Stimulated activated CD4-positive, alpha-beta T cell treated with anti-CD3 and anti-CD28 coated beads, Interleukin-4, amount 100 ng/mL, for 4 hours (primary cell): ENCODE measurements around the gene XPC.

Experiments used
- DNase-seq, 2 experiments: peaks; one replicate each; pipeline ENCODE4 v3.0.0-alpha.2; 2020

The XPC gene

GRCh38 chr3:14146381-14147065 is 31.9 kb downstream of the XPC start:
- no peak for DNase-seq

DNA sequence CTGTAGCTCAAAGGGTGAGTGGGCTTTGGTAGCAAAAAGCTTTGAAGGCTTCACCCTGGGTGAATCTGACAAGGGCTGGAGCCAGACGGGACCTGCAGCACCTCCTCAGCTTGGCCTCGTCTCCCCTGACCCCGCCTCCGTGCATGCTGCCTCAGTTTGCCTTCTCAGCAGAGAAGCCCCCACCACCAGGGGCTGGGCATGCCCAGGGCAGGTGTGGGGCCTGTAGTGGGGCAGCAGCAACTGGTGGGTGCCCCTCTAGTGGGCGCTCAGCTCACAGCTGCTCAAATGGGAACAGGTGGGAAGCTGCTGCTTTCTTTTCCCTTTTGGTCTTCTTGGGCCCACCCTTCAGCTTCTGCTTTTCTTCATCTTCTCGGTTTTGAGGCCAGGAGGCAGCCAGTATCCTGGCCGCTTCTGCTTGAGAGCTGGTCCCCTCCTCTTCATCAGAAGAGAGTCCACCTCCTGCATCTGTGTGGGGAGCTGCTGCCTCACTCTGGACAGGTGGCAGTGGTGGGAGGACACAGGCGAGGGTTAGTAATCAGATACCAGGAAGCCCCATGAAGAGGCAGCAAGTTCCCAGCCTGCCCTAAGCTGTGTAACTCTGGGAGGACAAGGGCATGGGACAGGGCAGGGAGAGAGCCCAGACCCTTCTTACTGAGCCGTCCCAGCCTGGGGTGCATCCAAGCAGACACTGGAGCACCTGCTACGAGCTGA is 32.6 kb downstream of the XPC start:
- DNase-seq = no peak

DNA sequence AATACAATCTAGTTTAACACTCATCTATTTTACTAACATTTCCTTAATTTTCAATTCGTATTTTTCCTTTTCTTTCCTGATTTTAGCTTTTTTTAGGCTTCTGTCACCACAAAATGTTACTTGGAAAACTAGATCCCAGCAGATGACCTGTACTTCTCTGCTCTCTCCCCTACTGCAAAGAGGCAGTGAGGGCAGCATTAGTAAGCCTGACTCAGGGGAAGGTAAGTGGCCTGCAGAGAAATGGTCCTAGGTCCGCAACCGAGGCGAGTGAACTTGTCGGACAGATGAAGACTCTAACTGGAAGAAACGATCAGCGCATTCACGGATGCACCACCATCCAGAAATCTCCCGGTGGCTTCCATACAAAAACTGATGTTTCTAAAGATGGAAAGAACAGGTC is 33.2 kb downstream of the XPC start:
- DNase-seq = no peak

DNA sequence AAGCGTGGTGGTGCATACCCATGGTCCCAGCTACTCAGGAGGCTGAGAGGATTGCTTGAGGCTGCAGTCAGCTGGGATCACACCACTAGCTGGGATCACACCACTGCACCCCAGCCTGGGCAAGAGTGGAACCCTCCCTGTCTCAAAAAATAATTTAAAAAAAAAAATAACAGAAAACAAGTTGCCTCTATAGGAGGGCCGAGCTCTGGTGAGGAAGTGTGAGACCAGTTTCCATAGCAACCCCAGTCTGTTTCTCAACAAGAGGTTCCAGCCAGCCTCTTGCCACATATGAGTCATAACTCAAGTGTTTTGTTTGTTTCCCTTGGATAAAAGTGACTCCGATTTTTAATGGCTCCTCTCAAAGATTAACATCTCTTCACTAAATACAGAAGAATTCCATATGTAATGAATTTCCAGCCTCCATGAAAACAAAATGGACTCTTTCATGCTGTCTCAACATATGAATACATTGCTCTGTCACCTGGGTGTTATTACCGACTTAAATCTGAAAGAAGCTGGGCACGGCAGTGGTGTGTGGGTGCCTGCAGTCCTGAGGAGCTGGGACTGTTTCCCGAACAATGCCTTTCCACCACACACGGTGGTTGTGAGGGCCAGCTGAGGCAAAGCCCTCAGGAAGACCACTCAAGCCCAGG is 33.9 kb downstream of the XPC start:
- DNase-seq = peak in 1 of 2 experiments; percentile 63

DNA sequence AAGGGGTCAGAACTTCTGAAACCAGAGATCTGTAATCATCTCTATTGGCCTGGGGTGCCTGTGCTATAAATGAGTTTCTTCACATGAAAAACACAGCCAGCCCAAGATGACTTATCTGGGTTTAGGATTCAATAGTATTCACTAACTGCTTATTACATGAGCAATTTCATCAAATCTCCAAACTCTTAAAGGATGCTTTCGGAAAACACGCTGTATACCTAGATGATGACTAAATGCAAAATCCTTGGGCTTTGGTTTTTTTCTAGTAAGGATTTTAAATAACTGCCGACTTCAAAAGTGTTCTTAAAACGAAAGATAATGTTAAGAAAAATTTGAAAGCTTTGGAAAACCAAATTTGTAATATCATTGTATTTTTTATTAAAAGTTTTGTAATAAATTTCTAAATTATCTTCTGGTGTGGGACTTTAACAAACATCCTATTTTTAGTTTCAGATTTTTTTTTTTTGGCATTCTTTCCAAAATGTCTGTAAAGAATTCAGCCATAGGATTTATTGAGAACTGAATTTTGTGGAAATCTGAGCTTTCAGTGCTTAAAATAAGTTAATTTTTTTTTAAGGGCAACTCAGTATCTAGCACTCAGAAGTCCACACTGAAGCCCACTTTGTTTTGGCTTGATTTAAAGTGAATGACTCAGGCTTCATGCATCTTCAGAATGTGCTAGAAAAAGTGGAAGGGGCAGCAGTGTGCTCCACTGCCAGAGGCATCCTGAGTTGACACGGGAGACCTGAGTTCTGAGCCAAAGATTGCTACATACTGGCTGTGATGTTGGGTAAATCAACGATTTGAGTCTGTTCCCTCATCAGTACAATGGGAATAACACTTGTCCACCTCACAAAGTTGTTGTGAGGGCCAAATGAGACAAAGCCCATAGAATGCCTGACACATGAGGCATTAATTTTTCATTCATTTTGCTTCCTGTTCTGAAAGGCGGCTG is 34.9 kb downstream of the XPC start:
- no peak for DNase-seq

DNA sequence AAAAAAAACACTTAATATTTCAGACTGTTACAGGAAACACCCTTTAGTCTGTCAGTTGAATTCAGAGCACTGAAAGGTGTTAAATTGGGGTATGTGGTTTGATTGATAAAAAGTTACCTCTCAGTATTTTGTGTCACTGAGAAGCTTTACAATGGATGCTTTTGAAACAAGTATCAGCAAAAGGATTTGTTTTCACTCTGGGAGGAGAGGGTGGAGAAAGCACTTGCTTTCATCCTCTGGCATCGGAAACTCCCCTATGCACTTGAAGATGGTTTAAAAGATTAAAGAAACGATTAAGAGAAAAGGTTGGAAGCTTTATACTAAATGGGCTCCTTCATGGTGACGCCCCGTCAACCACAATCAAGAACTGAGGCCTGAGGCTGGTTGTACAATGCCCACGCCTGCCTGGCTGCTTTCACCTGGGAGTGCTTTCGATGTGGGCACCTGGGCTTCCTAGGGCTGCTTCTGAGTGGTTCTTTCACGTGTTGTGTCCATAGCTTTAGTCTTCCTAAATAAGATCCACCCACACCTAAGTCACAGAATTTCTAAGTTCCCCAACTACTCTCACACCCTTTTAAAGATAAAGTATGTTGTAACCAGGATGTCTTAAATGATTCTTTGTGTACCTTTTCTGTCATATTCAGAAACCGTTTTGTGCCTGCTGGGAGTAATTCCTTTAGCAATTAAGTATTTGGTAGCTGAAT is 35.7 kb downstream of the XPC start:
- peak; percentile 17 to 49 for DNase-seq

GRCh38 chr3:14141602-14142341 is 36.6 kb downstream of the XPC start:
- DNase-seq = no peak

DNA sequence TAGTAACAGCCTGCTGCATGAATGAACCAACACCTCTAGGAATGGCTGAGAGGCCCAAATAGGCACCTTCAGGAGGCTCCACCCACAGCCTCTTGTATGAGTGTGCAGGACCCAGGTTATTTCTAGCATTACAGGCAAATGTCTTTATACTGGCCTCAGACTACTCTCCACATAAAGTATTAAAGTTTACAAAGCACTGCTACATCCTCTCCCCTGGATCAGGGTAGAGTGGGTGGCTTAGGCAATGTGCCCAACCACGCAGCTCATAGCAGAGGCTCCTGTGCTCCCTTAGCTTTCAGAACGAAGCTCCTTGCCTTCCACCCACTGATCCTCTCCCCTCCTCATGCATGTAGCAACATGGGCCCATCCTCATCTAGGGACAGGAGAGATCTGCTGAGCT is 37.3 kb downstream of the XPC start:
- no peak for DNase-seq

- no peak for DNase-seq
Observed at GRCh38 chr3:14140668-14141067, 37.7 kb downstream of the XPC start.

DNA sequence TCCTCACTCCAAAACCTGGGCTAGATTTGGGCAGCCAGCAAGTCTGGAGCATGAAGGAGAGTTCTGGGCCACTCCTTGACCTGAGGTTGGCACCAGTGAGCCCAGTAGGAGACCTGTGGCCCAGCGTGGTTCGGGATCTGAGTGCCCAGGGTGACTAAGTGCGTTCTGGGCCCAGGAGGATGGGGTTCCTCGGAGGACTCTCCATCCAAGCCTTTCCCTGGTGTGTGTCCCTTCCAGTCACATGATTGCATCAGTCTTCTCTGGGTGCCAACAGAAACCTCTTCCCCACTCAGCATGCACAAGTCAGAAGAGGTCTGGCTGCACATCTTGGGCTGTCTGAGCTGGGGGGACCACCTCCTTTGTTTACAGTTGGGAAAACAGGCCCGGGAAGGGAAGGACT is 38.6 kb downstream of the XPC start:
- no peak for DNase-seq

GRCh38 chr3:14138878-14139655 is 39.3 kb downstream of the XPC start:
- DNase-seq = no peak

DNA sequence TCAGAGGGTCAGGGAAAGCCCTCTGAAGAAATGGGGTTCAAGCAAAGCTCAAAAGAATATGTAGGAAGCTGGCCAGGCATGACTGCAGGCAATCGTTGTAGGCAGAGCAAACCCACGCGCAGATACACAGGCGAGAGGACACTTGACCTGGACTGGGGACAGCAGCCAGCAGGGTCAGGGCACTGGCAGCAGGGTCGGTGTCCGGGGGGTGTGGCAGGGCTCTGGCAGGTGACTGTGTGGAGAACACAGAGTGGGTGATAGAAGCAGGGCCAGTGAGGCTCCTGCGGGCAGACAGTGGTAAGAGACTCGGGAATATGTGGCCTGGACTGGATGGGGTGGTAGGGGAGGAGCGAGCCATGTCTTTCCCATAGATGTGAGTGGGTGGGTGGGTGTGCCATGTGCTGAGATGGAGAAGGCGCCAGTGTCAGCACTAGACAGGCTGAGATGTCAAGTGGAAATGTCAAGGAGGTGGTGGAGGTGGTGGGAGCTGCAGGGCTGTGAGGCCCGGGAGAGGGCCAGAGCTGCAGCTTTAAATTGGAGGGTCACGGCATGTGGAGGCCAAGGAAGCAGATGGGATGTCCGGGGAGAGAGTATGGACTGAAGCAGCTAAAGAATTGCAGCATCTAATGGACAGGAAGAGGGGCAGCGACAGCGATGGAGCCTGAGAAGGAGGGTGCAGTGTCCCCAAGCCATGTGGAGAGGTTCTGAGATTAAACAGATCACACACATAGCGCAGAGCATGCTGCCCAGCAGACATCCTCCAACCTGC is 40.1 kb downstream of the XPC start:
- DNase-seq = no peak

DNA sequence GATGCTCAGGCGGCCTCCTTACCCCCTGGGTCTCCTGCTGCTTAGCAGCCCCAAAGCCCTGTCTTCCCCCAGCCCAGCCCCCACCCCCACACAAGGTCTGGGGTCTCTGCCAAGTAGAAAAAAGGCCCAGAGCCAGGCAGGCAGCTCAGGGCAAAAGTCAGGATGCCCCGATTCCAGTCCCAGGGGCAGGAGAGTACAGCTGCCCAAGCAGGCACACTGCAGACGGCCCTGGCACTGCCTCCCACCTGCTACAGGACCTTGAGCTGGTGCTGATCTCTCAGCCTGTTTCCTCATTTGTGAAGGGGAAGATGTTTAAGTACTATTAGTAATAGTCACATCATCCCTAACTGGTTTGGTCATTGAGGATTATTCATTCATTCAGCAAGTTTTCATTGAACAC is 41.0 kb downstream of the XPC start:
- no peak for DNase-seq

GRCh38 chr3:14137004-14137403 is 41.4 kb downstream of the XPC start:
- no peak for DNase-seq

GRCh38 chr3:14135581-14135980 is 42.8 kb downstream of the XPC start:
- DNase-seq = no peak

- DNase-seq = no peak
Observed at GRCh38 chr3:14134291-14134690, 44.1 kb downstream of the XPC start.

GRCh38 chr3:14133876-14134275 is 44.5 kb downstream of the XPC start:
- DNase-seq = no peak

DNA sequence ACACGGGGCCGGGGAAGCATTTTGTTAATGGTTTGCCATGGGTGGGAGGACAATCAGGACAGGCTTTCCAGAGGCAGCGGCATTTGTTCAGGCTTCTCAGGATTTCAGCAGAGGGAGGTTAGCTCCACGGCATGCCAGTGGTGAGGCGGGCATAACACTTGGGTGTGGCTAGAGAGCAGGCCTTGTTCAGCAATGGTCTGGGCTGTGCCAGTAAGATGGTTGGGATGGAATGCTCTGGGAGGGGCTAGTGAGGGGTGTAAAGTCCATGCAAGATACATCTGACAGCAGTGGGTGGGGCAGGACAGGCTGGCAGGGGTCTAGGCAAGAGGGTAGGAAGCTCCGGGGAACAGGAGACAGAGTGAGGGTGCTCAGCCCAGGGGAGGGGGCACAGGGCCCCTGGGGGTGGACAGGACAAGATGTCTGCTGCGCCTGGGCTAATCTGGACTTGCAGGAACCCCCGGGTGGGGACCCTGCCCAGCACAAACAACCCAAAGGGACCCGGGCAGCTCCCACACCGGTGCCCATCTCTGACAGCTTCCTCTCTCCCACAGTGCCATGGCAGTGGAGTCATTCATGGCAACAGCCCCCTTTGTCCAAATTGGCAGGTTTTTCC is 45.1 kb downstream of the XPC start:
- no peak for DNase-seq

GRCh38 chr3:14132689-14133088 is 45.7 kb downstream of the XPC start:
- DNase-seq = no peak

DNA sequence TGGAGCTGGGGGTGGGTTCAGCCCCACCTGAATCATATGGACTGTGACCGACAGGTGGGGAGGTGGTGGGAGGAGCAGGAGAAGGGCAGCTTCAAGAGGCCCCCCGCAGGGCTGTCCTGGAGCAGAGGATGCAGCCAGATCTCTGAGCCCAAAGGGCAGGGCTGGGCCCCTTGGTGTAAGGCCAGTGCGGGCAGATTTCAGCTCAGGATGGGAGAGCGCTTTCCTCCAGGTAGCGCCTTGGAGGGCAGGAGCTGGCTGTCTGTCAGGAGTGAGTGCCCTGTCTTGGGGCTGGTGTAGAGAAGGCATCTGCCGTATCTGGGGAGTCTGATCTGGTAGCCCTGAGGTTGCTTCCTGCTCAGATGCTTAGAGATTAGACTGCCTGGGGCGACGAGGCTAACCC is 46.3 kb downstream of the XPC start:
- DNase-seq = no peak
